GM10266 (cell line): Measurements from ENCODE around the gene MTCH1.

ENCODE experiments used
- DNase-seq: peaks from one replicate; pipeline ENCODE4 v3.0.0; 2012; ENCODE audit errors: extremely low spot score
- CTCF ChIP-seq: IDR thresholded peaks from 2 replicates; pipeline ENCODE4 v1.5.1; 2012; ENCODE audit warnings: mild to moderate bottlenecking, low read depth; ENCODE audit not compliant: control insufficient read depth, insufficient read depth; ENCODE audit errors: missing control alignments

Gene MTCH1

DNA sequence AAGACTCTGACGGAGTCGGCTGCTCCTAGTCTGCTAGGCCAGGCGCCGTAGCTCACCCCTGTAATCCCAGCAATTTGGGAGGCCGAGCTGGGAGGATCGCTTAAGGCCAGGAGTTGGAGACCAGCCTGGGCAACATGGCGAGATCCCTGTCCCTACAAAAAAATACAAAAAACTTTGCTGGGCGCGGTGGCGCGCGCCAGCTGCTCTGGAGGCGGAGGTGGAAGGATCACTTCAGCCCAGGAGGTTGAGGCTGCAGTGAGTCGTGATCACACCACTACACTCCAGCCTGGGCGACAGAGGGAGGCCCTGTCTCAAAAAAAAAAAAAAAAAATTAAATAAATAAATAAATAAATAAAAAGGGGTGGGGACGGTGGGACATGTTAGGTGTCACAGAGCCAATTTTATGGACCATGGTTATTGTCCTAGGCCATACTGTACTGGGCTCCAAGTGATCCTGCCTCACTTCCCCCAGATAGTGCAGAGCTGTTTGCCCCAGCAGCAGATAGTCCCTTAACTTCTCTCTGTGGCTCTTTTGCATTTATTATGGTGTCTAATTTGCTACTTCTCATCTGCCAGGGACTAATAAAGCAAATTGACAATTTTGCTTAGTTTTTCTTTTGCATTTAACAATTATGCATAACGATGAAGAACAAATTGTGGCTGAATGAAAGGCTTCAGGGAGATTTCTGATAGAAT lies 26.3 kb downstream of the MTCH1 start:
- TF ChIP-seq CTCF, result no peak

DNA sequence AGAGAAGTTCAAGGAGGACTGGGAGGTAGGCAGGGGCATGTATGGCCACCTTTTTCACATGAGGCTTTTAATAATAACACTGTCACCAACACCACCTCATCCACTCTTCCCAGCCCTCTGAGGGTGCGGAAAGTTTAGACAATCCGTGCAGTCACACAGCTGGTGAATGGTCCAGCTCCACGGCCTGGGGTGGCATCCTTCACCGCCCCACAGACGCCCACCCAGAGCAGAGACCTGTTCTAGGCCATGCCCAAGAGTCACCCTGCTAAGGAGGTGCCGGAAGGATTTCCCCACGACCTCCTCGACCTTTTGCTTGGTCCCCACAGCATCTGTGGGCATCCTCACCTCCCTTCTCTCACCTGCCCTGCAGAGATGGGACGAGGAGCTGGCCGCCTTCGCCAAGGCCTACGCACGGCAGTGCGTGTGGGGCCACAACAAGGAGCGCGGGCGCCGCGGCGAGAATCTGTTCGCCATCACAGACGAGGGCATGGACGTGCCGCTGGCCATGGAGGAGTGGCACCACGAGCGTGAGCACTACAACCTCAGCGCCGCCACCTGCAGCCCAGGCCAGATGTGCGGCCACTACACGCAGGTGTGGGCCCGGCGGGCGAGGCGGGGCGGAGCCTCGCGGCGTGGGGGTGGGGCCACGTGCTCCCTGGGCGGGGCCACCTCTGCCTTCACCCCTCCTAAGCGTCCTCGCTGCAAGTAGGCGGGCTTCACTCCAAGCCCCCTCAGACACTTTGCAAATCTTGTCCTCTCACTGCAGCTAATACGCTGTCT lies 27.0 kb downstream of the MTCH1 start:
- no peak for DNase-seq
- TF ChIP-seq CTCF, result no peak

More for the DNA sequence above, 26.3 kb downstream of the MTCH1 start:
- DNase-seq, result no peak

DNA sequence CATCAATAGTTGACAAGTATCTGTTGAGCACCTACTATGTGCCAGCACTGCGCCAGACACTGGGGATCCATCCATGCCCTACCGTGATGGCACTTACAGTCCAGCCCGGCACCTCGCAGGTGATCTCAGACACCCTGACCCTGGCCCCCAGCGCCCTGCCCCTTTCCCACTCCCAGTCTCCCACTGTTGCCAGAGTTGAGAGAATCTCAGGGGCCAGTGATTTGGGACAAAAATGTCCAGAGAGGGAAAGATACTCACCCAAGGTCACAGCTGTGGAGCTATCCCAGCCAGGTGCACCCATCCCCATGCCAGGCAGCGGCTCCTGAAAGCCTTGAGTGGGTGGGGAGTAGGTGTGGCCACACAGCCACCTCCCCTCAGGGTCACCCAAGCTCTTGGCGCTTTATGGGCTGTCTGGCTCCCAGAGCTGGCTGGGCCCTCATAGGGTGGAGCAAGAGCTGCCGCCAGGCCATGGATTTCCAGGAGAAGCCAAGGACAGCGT lies 28.2 kb downstream of the MTCH1 start:
- TF ChIP-seq CTCF, result no peak
- DNase-seq, result no peak

DNA sequence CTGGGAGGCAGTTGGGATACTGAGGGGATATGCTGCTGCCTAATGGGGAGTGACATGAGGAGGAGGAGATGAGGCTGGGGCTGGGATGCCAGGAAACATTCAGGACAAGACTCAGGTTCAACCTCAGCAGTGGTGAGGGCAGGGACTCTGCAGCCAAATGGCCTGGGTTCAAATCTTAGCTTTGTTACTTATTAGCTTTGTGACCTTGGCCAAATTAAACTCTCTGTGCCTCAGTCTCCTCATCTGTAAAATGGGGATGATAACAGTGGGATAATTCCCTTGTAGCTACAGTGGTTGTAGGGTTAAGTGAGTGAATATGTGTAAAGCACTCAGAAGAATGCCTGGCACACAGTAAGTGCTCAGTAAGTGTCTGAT lies 29.6 kb downstream of the MTCH1 start:
- no peak for TF ChIP-seq CTCF
- no peak for DNase-seq

- TF ChIP-seq CTCF, result no peak
- no peak for DNase-seq
Observed at GRCh38 chr6:36955671-36956445, 30.1 kb downstream of the MTCH1 start.

GRCh38 chr6:36955136-36955535 lies 30.9 kb downstream of the MTCH1 start:
- TF ChIP-seq CTCF, result no peak
- DNase-seq, result no peak
